Fibroblast of the conjunctiva (primary cell): Measurements from ENCODE around the gene FAM229A.
"Not testable (repeated sequence)": the region's sequence is repeated elsewhere in the genome, so short reads cannot be mapped to it uniquely, and the experiment has no call there.

Experiments
- DNase-seq: peaks from one replicate; pipeline ENCODE4 v3.0.0-alpha.2; 2010; ENCODE audit warnings: low read depth

The FAM229A gene, protein sequence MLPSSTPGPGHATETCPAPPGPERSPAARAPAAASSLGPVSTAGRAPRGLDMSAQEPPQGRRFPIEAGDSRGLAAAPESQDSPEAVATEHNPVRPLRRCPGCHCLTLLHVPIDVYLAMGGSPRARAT

DNA sequence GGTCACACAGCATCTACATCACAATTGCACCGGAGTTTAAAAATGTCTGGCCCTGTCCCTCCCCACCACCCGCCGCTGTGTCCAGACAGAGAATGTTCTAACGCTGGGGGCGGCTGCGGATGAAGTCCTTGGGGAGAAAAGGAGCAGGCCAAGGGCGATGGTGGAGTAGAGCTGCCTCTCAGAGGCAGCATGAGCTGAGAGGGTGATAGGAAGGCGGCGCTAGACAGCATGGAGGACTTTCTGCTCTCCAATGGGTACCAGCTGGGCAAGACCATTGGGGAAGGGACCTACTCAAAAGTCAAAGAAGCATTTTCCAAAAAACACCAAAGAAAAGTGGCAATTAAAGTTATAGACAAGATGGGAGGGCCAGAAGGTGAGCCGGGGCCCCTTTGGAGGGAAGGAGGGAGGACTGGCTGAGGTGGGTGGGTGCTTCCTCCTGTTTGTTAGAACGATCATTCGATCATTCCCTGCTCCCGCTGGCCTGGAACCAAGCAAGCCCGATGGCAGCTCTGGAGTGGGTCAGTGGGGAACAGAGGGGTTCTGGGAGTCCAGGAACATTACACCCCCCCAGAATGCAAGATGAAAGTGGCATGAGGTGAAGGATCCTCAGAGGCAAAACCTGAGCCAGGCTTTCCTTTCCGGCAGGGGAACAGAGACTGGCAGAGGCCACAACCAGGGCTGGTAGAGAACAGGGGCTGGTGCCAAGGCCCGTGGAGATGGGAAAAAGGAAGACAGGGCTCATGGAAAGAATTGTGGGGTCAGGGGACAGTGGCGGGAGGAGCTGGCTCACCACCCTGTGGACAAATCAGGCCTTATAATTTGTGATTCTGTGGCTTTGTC, at the start of gene FAM229A, which contains the start of gene TSSK3:
FAM229A (minus strand) TSS at position 12 of the 840 bp plus-strand sequence. CDS start 394 bp downstream, outside the sequence.
TSSK3 (plus strand) TSS at position 66 of the 840 bp plus-strand sequence; CDS start at position 229, 163 bp downstream.
- DNase-seq: no peak

DNA sequence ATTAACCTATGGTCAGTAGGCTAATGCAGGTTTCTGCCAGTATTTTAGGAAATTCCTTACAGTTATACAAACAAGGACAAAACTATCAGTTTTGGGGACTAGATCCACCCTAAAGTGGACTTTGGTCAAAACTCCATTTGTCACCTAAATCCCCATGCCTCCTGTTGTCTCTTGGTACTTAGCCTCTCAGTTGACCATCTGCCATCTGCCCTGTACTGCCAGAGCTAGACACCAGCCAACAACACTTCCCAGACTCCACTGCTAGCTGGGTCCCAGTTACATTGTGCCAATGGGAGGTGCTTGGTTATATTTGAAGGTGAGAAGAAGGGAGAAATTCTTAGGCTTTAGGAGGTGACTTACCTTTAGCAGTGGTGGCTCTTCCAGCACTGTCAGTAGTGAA, 49.0 kb upstream of the FAM229A start:
- DNase-seq: no peak

DNA sequence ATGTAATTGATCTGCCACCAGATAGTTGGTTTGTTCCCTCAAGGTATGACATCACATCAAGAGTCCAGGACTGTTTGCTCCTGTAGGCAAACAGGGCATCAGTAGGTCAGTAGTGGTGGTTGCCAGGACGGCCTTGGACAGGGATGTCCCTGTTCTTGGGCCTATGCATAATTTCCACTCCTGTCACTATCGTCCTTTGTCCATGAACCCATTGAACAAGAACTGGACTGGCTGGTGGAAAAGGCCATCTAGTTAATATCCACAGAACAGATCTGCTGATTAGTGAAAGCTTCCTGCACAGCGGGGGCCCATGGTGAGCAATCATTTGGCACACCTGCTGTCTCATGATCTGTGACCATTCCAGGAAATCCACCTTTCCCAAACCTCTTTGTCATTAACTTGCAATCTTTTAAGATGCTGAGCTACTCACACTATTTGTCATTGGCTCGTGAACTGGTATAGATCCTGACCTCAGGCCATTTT, 44.4 kb upstream of the FAM229A start:
- no peak for DNase-seq

DNA sequence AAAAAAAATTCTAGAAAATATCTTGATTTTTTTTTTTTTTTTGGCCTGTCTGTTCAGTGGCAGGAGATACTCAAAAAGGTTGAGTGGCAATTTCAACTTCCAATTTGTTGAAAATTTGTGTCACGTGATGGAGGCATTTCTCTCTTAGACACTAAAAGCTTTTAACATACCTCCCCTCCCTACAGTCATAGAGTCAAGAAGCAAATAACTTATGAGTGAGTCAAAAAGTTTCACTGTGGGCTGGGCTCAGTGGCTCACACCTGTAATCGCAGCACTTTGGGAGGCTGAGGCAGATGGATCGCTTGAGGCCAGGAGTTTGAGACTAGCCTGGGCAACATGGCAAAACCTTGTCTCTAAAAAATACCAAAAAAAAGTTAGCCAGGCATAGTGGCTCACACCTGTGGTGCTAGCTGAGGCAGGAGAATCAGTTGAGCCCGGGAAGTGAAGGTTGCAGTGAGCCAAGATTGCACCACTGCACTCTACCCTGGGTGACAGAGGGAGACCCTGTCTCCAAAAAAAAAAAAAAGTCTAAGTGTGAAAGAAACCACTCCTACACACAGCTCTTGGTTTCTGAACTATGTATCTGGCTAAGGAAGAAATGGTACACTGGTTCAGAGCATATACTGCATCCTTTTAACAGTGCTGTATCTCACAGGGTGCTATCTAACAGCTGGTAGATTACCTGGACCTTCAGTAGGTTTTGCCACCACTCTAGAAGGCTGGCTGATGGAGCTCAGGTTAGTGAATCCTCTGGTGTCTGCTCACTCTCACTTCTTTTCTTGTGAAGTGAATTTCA, 43.6 kb upstream of the FAM229A start:
- no peak for DNase-seq

DNA sequence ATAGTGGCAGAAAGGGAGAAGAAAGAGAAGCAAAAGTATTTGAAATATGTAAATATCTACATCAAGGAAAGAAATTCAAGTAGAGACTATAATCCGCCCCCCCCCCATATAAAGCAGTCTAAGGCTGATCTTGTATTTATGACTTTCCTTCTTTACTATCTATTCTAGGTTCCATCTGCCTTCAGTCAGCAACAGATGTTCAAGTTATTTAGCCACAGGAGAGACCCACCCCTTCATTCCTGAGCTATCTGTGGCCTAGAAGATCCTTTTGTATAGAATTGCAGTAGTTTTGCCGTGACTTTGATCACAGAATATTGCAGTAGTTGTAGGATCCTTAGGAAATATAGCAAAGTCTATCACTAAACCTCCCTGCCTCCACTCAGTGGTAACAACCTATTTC, 42.7 kb upstream of the FAM229A start:
- DNase-seq: no peak

DNA sequence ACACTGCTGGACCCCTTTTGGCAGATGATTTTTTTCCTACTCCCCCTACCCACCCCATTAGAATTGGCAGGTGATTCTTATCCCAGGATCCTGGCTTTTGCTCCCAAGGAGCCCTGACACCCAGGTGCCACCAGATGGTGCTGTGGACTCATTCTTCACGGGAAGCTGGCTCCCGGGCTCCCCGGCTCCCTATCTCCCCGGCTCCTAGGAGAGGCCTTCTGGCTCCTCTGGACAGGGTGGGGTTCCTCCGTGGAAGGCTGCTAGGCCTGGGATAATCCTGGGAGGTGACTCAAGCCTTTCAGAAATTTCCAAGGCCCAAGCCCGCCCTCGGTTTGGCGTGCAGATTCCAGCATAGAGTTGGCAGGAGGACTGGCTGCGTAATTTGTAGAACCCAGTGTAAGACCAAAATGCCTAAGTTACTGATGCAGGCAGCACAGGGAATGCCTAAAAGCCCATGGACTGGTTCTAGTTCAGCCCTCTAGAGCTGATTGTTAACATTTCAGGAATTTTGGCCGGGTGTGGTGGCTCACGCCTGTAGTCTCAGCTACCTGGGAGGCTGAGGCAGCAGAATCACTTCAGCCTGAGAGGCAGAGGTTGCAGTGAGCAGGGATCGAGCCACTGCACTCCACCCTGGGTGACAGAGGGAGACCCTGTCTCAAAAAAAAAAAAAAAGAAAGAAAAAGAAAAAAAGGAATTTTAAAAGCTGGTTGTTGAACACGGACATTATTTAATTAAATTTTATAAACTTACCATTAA, 38.8 kb upstream of the FAM229A start:
- peak; percentile 75 for DNase-seq

DNA sequence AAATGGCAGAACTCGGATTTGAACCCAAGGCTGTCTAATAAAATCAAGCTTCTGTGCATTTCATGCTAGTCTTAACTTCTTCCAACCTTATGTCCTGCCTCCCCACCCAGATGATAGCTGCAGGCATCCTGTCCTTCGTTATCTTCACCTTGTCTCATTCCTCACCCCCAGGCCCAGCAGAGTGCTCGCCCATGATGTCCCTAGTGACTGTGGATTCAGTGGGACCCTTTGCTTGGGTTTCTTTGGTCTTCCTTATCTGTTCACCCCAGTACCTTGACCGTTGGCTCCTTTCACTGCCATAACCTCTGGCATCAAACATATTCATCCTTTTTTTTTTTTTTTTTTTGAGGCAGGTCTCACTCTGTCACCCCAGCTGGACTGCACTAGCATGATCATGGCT, 37.6 kb upstream of the FAM229A start:
- DNase-seq: no peak

DNA sequence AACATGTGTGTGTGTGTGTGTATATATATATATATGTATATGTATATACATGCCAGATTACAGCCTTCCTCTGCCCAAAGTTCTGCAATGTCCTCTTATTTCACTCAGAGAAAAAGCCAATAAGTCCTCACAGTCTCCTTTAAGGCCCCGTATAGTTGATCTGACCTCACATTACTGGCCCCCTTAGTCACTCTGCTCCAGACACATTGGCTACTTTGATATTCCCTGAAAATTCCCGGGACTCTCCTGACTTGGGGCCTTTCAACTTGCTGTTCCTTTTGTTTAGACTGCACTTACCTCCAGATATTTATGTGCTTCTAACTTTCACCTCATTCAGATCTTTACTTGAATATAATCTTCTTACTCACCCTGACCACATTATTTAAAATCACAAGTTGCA, 36.1 kb upstream of the FAM229A start:
- DNase-seq: no peak

DNA sequence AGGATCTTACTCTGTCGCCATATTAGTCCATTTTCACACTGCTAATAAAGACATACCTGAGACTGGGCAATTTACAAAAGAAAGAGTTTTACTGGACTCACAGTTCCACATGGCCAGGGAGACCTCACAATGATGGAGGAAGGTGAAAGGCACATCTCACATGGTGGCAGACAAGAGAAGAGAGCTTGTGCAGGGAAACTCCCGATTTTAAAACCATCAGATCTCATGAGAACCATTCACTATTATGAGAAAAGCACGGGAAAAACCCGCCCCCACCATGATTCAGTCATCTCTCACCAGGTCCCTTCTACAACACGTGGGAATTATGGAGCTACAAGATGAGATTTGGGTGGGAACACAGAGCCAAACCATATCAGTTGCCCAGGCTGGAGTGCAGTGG, 34.2 kb upstream of the FAM229A start:
- not testable (repeated sequence) for DNase-seq

DNA sequence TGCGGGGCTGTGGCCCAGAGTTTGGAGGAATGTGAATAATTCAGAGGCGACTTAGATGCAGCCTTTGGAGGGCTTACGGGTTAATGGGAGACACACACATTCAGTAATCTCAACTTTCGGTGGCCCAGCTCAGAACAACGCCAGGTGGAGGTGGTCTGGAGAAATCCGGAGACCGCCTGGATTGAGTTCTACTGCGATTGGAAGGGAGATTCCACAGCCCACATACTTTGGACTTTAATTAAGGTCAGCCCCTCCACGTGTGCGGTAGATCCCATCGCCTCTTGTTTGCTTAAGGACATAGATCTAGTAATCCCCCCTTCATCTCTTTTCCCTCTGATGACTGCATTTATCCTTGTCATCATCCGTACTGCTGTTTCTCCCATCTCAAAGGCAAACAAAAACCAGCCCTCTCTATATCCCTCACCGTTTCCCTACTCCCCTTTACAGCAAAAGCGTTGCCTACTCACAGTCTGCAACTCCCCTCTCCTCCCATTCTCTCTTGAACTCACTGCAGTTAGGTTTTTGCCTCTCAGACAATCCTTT, 32.7 kb upstream of the FAM229A start:
- DNase-seq: no peak

DNA sequence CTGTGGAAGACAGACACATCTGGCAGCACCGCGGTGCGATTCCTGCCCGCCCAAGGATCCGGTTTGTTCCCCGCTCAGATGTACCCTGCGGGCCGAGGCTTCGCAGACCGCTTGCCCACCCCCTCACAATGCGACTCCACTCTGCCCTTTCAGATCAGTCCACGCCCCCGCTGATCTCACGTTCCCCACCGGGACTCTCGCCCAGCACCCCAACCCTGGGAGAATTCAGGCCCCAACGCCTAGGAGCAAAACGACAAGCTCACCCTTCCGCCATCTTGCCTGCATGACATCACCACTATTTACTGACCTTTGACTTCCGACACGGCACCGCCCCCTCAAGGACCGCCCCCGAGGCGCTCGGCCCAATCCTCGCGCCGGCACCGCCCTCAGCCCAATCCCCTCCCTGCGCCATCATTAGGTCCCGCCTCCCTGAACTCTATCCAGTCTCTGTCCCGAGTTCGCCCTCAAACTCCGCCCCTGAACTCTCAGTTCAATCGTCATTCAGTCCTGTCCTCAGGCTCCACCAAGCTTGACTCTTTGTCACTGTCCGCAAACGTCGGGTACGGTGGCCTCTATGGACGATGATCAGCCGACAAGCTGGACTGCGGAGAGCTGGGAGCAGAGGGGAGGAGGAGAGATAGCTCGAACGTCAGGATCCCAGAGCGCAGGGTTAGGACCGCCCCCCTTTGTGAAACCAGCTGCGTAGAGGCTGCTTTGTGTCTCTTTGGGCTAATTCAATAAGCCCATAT, 32.0 kb upstream of the FAM229A start, which contains the start of gene BSDC1:
BSDC1 (minus strand) TSS at position 301 of the 749 bp plus-strand sequence; CDS start at position 274, 27 bp downstream.
- DNase-seq: peak; percentile 96

DNA sequence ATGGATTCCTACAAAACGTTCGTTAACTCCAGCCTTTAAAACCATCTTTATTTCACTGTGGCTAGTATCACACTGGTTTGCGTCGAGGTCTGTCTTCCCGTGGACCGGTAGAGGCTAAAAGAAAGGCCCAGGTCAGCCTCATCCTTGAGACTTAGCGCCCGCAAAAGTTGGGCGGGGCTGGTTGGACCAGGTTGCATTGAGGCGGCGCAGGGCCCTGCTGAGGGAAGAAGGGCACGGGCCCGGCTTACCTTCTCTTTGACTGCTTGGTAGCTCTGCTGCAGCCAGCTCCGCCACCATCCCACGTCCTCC, 31.5 kb upstream of the FAM229A start:
- no peak for DNase-seq

DNA sequence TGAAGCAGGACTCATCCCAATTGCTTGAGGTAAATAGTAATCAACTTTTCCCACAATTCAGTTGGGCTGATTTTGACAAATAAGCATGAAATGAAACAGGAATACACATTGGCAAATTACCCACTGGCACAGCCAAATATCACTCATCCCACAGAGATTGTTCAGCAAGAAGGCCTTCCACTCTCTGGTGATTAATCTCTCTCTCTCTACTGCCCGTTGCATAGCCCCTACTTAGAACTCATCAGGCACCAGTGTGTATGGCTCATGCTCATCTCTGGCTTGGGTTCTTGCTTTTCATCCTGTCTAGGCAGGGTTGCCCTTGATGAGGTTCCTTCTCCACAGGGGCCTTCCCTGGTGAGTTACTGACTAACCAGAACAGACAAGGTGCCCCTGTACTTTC, 30.9 kb upstream of the FAM229A start:
- DNase-seq: no peak

DNA sequence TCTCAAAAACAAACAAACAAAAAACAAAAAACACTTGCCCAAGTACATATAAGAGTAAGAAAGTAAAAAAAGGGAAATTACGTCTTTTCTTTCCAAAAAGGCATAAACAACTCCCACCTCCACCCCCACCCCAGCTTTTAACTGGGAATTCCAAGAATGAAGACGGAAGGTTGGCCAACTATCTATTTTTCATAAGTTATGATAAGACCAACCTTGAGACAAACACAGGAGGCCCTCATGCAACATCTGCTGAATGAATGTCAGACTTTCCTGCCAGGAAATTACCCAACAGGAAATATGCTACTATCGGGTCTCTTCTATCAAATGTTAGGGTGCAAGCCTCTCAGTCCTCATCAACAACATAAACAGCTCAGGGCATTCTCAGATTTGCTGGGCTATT, 30.0 kb upstream of the FAM229A start:
- no peak for DNase-seq

DNA sequence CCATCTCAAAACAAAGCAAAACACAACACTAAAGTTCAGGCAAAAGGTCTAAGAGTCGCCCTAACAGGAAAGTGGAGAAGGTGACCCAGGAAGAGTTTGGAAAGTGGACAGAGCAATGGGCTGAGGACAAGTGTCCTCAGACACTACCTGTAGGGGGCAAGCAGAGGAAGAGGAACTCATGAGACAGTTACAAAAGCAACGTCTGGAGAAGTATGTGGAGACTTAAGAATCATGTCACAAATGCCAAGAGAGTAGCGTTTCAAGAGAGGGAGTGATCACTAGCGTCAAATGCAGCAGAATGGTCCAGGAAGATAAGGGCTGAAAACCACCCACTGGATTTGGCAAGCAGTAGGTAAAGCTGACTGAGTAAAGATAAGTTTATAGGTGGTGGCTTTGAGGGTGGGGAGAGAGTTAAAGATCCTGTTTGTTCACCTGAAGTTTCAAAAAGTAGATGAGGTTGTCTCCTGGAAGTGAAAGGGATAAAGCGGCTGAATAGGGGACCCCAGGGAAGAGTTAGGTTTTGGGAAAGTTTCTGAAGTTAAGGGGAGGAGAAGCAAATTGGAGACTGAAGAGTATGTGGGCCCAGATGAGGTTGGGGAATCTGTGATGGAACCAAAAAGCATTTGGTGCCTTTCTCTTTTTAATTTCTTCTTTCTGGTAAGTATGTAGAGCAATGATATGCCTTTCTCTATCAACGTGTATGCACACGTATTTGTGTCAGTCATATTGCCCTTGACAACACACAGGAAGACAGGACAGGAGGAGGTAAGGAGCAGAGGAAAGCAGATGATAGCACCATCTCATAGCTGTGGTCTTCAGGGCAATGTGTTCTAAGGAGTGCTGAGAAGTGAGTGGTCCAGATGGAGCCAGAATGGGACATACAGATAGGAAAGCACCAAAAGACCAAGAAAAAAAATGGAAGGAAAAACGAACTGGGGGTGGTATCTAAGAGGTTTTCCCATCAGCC, 28.9 kb upstream of the FAM229A start:
- no peak for DNase-seq

DNA sequence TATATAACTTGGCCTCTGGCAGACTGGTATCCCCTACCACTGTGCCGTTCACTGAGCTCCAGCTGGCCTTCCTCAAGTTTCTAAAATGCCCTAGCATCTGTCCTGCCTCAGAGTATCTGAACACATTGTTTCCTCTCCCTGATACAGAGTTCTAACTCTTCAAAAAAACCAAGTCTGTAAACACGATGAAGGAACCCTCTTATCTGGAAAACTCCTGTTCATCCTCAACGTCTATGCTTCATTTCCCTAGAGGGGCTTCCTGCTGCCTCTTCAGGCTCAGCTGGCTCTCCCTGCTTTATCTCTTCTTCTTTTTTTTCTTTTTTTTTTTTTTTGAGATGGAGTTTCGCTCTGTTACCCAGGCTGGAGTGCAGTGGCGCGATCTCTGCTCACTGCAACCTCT, 26.4 kb upstream of the FAM229A start:
- no peak for DNase-seq

DNA sequence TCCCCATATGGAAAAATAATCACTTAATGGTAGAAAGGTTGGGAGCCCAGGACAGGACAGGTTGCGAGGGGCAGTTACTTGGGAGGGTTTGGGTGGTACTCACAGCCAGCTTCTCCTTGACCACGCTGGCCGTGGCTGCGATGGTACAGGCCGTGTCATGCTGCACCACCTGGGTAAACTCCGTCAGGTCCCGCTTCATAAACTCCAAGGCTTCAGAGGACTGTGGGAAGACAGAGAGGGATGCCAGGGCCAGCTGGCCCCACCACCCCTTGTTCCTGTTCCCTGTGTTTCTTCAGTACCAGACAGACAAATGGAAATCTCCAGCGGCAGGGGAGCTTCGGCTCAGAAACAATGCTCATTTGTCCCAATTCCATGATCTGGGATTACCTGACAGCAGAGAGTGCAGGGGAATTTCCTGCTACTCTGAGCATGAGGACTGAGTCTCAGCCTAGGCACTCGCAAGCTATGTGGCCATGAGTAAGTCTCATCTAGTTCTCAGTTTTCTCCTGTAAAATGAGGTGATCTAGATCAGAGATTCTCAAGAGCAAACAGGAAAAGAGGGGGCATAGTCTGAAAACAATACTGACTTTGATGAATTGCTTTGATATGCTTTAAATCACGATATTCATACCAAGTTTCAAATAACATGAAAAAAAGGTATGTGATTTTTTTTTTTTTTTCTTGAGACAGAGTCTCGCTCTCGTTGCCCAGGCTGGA, 24.5 kb upstream of the FAM229A start:
- DNase-seq: no peak

DNA sequence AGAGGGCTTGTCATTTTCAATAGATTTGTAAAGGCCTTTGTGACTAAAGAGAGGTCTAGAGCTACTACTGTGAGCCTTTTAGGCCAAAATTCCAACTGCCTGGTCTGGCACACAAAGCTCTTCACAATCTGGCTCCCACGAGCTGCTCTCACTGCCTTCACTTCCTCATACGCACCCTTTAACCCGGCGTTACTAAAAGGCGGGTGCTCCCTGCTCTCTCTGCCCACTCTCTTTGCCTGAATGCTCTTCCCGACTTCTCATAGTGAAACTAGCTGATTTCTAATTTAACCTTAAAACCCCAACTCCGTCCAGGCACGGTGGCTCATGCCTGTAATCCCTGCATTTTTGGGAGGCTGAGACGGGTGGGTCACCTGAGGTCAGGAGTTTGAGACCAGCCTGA, 17.8 kb upstream of the FAM229A start:
- DNase-seq: no peak
